ENCODE results near the gene FRK. TPM values are rescaled to one million over a fixed set of nuclear protein-coding genes. Genes with fewer than 3 reads are reported as not detected.

FRK gene
- total RNA-seq, 2 donors from 2014 or later = 1.4 to 2.9 TPM

GRCh38 chr6:116015983-116016382 is 44.7 kb downstream of the FRK start:
- H3K9ac ChIP-seq (ENCODE audit: extremely low read depth, low read length, poor library complexity, severe bottlenecking) = no peak overlapping the region

DNA sequence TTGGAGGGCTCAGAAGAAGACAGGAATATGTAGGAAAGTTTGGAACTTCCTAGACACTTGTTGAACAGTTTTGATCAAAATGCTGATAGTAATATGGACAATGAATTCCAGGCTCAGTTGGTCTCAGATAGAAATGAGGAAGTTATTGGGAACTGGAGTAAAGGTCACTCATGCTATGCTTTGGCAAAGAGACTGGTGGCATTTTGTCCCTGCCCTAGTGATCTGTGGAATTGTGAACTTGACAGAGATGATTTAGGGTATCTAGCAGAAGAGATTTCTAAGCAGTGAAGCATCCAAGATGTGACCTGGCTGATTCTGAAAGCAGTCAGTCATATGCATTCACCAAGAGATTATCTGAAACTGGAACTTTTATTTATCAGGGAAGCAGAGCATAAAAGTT is 45.1 kb downstream of the FRK start:
- Histone ChIP-seq H3K4me1 (ENCODE audit: control insufficient read depth, insufficient read depth, low read length) (peaks cover 11% of the 10 kb centered on the region), H3K27me3 (ENCODE audit: control insufficient read depth, insufficient read depth, low read length, poor library complexity, severe bottlenecking) (no peaks in the 10 kb centered on the region), H3K9ac (ENCODE audit: extremely low read depth, low read length, poor library complexity, severe bottlenecking) (no peak overlapping the region), H3K9me3 (ENCODE audit: control insufficient read depth, low read length) (no peaks in the 10 kb centered on the region), H3K27ac (ENCODE audit: low read depth, low read length) (no peak overlapping the region), H3K36me3 (ENCODE audit: control insufficient read depth, insufficient read depth, low read length) (no peaks in the 10 kb centered on the region), H3K4me3 (ENCODE audit: low read length) (no peak overlapping the region)
- Mint-ChIP-seq H3K27me3 (ENCODE audit: insufficient read depth) (no peaks in the 10 kb centered on the region), H3K4me3 (no peak overlapping the region), H3K4me1 (peaks cover 28% of the 10 kb centered on the region), H3K36me3 (ENCODE audit: low read depth) (no peaks in the 10 kb centered on the region), H3K9me3 (no peaks in the 10 kb centered on the region), H3K27ac (no peak overlapping the region)
- TF ChIP-seq CTCF (conservative IDR thresholded peaks at IDR 0.05) = no peak
- DNase-seq = no peak

More at GRCh38 chr6:116015983-116016382, 44.7 kb downstream of the FRK start:
- Histone ChIP-seq H3K36me3 (ENCODE audit: control insufficient read depth, insufficient read depth, low read length) (no peaks in the 10 kb centered on the region), H3K27me3 (ENCODE audit: control insufficient read depth, insufficient read depth, low read length, poor library complexity, severe bottlenecking) (no peaks in the 10 kb centered on the region), H3K27ac (ENCODE audit: low read depth, low read length) (no peak overlapping the region), H3K4me3 (ENCODE audit: low read length) (no peak overlapping the region), H3K4me1 (ENCODE audit: control insufficient read depth, insufficient read depth, low read length) (peaks cover 11% of the 10 kb centered on the region), H3K9me3 (ENCODE audit: control insufficient read depth, low read length) (no peaks in the 10 kb centered on the region)
- Mint-ChIP-seq H3K4me3 (no peak overlapping the region), H3K4me1 (peaks cover 28% of the 10 kb centered on the region), H3K27me3 (ENCODE audit: insufficient read depth) (no peaks in the 10 kb centered on the region), H3K9me3 (no peaks in the 10 kb centered on the region), H3K36me3 (ENCODE audit: low read depth) (no peaks in the 10 kb centered on the region), H3K27ac (no peak overlapping the region)
- TF ChIP-seq CTCF (conservative IDR thresholded peaks at IDR 0.05) = no peak
- DNase-seq = no peak

DNA sequence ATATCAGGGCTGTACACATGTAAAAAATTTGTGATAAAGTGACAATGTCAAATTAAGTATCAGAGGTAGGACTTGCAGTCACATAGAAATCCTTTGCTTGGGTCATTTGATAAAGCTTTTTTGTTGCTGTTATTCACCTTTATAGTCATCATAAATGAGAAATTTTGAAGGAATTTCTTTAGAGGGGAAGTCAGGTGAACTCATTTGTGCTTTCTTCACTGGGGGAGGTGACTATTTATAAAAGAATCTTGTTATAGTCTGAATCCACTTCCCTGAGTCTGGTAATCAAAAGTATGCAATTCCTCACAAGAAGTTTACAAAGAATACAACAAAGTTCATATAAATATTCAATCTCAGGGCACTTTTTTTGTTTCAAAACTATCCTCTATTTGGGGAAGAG is 47.7 kb downstream of the FRK start:
- Mint-ChIP-seq H3K36me3 (ENCODE audit: low read depth) (no peaks in the 10 kb centered on the region), H3K27ac (no peak overlapping the region), H3K9me3 (no peaks in the 10 kb centered on the region), H3K4me3 (no peak overlapping the region), H3K27me3 (ENCODE audit: insufficient read depth) (no peaks in the 10 kb centered on the region), H3K4me1 (peaks cover 19% of the 10 kb centered on the region)
- H3K27ac ChIP-seq (ENCODE audit: low read depth, low read length) = no peak overlapping the region
- peaks cover 3% of the 10 kb centered on the region for H3K4me1 ChIP-seq (ENCODE audit: control insufficient read depth, insufficient read depth, low read length)
- H3K9ac ChIP-seq (ENCODE audit: extremely low read depth, low read length, poor library complexity, severe bottlenecking) = no peak overlapping the region
- DNase-seq = no peak
- no peak for TF ChIP-seq CTCF (conservative IDR thresholded peaks at IDR 0.05)
- no peaks in the 10 kb centered on the region for H3K36me3 ChIP-seq (ENCODE audit: control insufficient read depth, insufficient read depth, low read length)
- no peak overlapping the region for H3K4me3 ChIP-seq (ENCODE audit: low read length)
- no peaks in the 10 kb centered on the region for H3K9me3 ChIP-seq (ENCODE audit: control insufficient read depth, low read length)
- no peaks in the 10 kb centered on the region for H3K27me3 ChIP-seq (ENCODE audit: control insufficient read depth, insufficient read depth, low read length, poor library complexity, severe bottlenecking)
